Sigmoid colon (tissue), 7 donors: ENCODE measurements around the gene TBC1D22A. TPM values are rescaled to one million over a fixed set of nuclear protein-coding genes. Genes with fewer than 3 reads are reported as not detected.

ENCODE experiments used
- DNase-seq: peaks from one replicate; pipeline ENCODE4 v3.0.0-alpha.2; 2019
- H3K27ac ChIP-seq, 4 donors: fragments of 200-600 bp; sonication (generic); one replicate each; pipeline ENCODE4 v1.5.1; 2016 to 2019; ENCODE audit warnings: mild to moderate bottlenecking in 1 of 4
- H3K27me3 ChIP-seq, 3 donors: fragments of 200-600 bp; sonication (generic); one replicate each; pipeline ENCODE4 v1.5.1; 2019; ENCODE audit warnings: mild to moderate bottlenecking in 1 of 3
- H3K36me3 ChIP-seq, 4 donors: fragments of 200-600 bp; sonication (generic); one replicate each; pipeline ENCODE4 v1.5.1; 2016 to 2019
- H3K4me1 ChIP-seq, 4 donors: fragments of 200-600 bp; sonication (generic); one replicate each; pipeline ENCODE4 v1.5.1; 2017 to 2019
- H3K4me3 ChIP-seq, 4 donors: fragments of 200-600 bp; sonication (generic); one replicate each; pipeline ENCODE4 v1.5.1; 2017 to 2019; ENCODE audit warnings: mild to moderate bottlenecking in 2 of 4, moderate library complexity in 1 of 4
- H3K9me3 ChIP-seq, 4 donors: fragments of 200-600 bp in 3 of 4; sonication (generic) in 3 of 4; one replicate each; pipeline versions ENCODE4 v1.5.1 to v1.6.1; 2013 to 2019
- EP300 ChIP-seq, 4 donors: sonication (generic); formaldehyde crosslinking; IDR thresholded peaks; one replicate each; pipeline ENCODE4 v1.6.1; 2017; ENCODE audit warnings: antibody characterized with exemption in 4 of 4
- POLR2A ChIP-seq, 2 donors: fragments of 450-650 bp; IDR thresholded peaks; one replicate each; pipeline ENCODE4 v1.6.1; 2016; ENCODE audit warnings: antibody characterized with exemption in 2 of 2, mild to moderate bottlenecking in 2 of 2, moderate library complexity in 2 of 2
- POLR2AphosphoS5 ChIP-seq, 4 donors: sonication (generic); formaldehyde crosslinking; IDR thresholded peaks; one replicate each; pipeline ENCODE4 v1.6.1; 2017; ENCODE audit warnings: antibody characterized with exemption in 4 of 4
- WGBS, 2 donors: extraction: QIAGEN DNeasy Blood & Tissue Kit; methylation state at CpG; one replicate each; pipeline ENCODE4 v1.1.7; 2013; 5-methylcytosine and 5-hydroxymethylcytosine counted together
- intact Hi-C: fragments of 100-400 bp; cut with DNase I; formaldehyde crosslinking; loops from one replicate; pipeline ENCODE4 v1.15.1; 2023
- polyA plus RNA-seq, 3 donors: library from polyadenylated mRNA; stranded (reverse); fragments of 200-250 nt; gene quantifications; one replicate each; pipeline ENCODE4 v1.2.3, GENCODE V29; 2013
- total RNA-seq, 4 donors: library from RNA; depleted of rRNA; stranded (reverse); fragments of >200 nt; gene quantifications; one replicate each; pipeline ENCODE4 v1.1.0, GENCODE V29; 2016
- TF ChIP-seq, protein P1 (sequence below), 4 experiments: fragments of 450-650 bp in 3 of 4; fragments of 200-600 bp in 1 of 4; IDR thresholded peaks; one replicate each; pipeline ENCODE4 v1.5.1; 2016 to 2019; ENCODE audit warnings: antibody characterized with exemption in 4 of 4, mild to moderate bottlenecking in 3 of 4, moderate library complexity in 2 of 4
- donor health status: healthy with polysubstance abuse.
- donor health status: Bipolar disorder and iron deficiency.
- donor health status: healthy.

TBC1D22A gene
- total and polyA plus RNA-seq, 7 donors, result 13.6 to 34.6 (median 14.3) TPM

DNA sequence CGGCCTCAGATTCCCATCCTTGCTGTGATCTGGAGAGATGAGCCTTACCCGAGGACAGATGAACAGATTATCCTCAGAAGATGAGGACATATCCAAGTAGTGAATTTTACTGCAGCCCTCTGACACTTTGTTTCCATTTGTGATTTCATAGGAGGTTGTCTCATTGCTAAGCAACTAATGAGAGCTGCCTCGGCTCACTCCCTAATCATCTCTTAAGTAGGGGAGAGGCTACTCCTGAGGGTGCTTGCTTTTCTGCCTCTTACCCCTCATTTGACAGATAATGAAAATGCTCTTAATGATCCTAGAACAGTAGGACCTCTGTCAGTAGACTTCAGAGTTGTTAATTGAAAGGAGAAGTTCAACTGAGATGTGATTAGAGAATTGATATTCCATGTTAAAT lies 150.9 kb downstream of the TBC1D22A start:
- H3K4me1 ChIP-seq, result no peaks in the 10 kb centered on the region
- H3K36me3 ChIP-seq, result peaks cover 0 to 22% (median 1%) of the 10 kb centered on the region in 4 donors
- intact Hi-C loops, result no loop called here
- TF ChIP-seq POLR2AphosphoS5 (IDR thresholded peaks at IDR 0.05) (no peak), POLR2A (IDR thresholded peaks at IDR 0.05) (no peak), EP300 (IDR thresholded peaks at IDR 0.05) (no peak)
- TF ChIP-seq, protein P1, sequence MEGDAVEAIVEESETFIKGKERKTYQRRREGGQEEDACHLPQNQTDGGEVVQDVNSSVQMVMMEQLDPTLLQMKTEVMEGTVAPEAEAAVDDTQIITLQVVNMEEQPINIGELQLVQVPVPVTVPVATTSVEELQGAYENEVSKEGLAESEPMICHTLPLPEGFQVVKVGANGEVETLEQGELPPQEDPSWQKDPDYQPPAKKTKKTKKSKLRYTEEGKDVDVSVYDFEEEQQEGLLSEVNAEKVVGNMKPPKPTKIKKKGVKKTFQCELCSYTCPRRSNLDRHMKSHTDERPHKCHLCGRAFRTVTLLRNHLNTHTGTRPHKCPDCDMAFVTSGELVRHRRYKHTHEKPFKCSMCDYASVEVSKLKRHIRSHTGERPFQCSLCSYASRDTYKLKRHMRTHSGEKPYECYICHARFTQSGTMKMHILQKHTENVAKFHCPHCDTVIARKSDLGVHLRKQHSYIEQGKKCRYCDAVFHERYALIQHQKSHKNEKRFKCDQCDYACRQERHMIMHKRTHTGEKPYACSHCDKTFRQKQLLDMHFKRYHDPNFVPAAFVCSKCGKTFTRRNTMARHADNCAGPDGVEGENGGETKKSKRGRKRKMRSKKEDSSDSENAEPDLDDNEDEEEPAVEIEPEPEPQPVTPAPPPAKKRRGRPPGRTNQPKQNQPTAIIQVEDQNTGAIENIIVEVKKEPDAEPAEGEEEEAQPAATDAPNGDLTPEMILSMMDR (IDR thresholded peaks at IDR 0.05), result no peak
- whole genome bisulfite sequencing, 2 donors, result 80 to 81% methylated on average over 3 of the region's 3 CpGs
- H3K4me3 ChIP-seq, result no peak overlapping the region
- no peaks in the 10 kb centered on the region for H3K9me3 ChIP-seq
- no peak overlapping the region for H3K27ac ChIP-seq
- H3K27me3 ChIP-seq, result no peaks in the 10 kb centered on the region
- no peak for DNase-seq

DNA sequence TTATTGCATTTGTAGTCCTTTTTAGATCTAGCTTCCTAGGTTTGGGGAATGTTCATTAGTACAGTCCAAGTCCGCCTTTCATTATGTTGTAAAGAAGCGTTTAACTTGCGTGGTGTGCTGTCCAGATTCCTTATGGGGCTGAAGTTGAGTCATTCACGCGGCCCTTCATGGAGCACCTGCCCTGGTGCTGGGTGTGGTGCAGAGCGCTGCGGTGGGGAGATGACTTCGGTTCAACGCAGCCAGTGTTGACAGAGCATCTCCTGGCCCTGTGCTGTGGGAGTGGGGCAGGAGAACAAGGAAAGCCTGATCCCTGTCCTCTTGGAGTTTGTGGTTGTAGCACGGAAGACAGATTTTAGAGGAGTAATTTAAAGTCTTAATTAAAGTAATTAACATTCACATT lies 152.0 kb downstream of the TBC1D22A start:
- no peaks in the 10 kb centered on the region for H3K27me3 ChIP-seq
- no peaks in the 10 kb centered on the region for H3K9me3 ChIP-seq
- no peak for DNase-seq
- H3K4me1 ChIP-seq, result no peaks in the 10 kb centered on the region
- no peak overlapping the region for H3K27ac ChIP-seq
- H3K36me3 ChIP-seq, result peaks cover 0 to 28% (median 2%) of the 10 kb centered on the region in 4 donors
- H3K4me3 ChIP-seq, result no peak overlapping the region
- TF ChIP-seq, protein P1 (IDR thresholded peaks at IDR 0.05), result no peak
- TF ChIP-seq POLR2AphosphoS5 (IDR thresholded peaks at IDR 0.05), result no peak
- no peak for TF ChIP-seq POLR2A (IDR thresholded peaks at IDR 0.05)
- TF ChIP-seq EP300 (IDR thresholded peaks at IDR 0.05), result no peak
- WGBS, 2 donors, result 73 to 83% methylated on average over 10 of the region's 10 CpGs
- intact Hi-C loops, result no loop called here

DNA sequence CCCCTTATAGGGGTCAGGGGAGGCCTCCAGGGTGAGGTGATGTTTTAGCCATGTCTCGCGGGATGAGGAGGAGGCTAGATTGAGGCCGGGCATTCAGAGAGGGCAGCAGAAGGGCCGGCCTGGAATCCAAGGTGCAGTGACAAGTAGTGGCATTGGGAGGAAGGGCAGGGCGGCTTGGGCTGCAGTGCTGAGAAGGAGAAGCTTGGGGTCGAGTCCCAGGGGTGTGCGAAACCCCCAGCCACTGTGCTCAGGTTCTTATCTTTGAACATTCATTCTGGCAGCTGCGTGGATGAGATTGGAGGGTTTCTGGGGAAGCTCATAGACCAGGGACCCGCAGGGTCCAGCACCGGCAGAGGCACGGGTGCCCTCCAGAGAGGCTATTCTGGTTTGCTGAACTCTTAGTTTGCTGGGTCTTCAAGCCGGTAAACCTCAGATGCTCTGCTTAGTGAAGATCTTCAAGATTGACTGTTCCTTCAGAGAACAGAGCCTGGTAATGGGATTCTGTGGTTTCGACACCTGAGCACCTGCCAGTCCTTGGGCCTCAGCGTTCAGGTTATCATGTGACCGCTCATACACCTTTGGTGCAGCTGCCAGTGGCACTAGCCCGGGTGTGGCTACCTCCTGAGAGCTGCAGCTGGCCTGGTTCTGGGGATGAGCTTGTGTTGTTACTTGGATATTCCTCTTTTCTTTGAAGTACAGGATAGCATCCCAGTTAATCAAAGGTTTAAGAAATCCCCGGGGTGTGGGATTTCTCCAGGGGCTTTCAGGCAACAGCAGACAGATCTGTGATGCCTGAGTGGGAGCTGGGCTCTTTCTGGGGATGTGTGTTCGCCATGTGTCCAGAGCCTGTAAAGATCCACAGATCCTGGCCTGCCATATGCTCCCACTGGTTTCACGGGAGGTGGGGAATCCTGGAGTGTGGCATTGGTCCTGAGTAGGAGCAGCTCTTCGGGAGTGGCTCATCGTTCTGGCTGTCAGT lies 152.8 kb downstream of the TBC1D22A start:
- no peaks in the 10 kb centered on the region for H3K4me1 ChIP-seq
- no peaks in the 10 kb centered on the region for H3K27me3 ChIP-seq
- no peak overlapping the region for H3K27ac ChIP-seq
- H3K36me3 ChIP-seq, result peaks cover 0 to 28% (median 2%) of the 10 kb centered on the region in 4 donors
- H3K9me3 ChIP-seq, result no peaks in the 10 kb centered on the region
- intact Hi-C loops, result loop anchor here (5.0 kb wide), 1 partner anchor 57 kb away; no protein-coding TSS in a partner anchor
- WGBS, 2 donors, result 87 to 92% methylated on average over 21 of the region's 21 CpGs
- H3K4me3 ChIP-seq, result no peak overlapping the region
- no peak for TF ChIP-seq POLR2AphosphoS5 (IDR thresholded peaks at IDR 0.05)
- TF ChIP-seq, protein P1 (IDR thresholded peaks at IDR 0.05), result no peak
- TF ChIP-seq EP300 (IDR thresholded peaks at IDR 0.05), result no peak
- TF ChIP-seq POLR2A (IDR thresholded peaks at IDR 0.05), result no peak
- no peak for DNase-seq

DNA sequence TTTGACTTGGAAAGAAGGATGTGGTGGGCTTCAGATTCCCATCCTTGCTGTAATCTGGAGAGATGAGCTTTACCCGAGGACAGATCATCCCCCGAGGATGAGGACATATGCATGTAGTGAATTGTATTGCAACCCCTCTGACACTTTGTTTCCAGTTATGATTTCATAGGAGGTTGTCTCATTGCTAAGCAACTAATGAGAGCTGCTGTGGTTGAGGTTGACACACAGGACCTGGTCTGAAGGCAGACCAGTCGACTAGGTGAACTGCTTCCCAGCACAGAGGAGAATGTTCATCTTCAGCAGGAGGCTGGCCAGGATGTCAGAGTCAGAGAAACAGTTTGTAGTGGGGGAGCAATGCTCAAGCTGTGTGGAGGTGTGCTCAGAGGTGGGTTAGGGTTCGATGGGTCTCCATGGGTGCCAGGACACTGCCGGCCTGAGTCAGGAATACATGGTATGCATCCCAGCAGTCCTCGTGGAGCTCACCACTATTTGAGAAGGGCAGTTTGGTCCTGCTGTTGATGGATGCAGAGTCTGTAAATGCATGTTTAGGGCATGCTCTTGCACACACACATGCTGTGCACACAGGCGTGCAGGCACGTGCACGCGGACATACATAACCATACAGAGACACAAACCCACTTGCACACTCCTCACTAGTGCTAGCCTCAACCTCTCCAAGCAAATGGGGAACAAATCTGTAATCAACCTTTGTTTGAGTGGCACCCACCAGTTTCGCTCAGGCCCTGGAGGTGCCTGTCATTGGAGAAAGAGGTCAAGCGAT lies 153.7 kb downstream of the TBC1D22A start:
- intact Hi-C loops, result loop anchor here (5.0 kb wide), 1 partner anchor 56 kb away; no protein-coding TSS in a partner anchor
- 93 to 96% methylated on average over 12 of the region's 12 CpGs for WGBS, 2 donors
- no peak for DNase-seq

More for the DNA sequence above, 153.7 kb downstream of the TBC1D22A start:
- H3K4me3 ChIP-seq, result no peak overlapping the region
- TF ChIP-seq POLR2A (IDR thresholded peaks at IDR 0.05) (no peak), POLR2AphosphoS5 (IDR thresholded peaks at IDR 0.05) (no peak), EP300 (IDR thresholded peaks at IDR 0.05) (no peak)
- TF ChIP-seq, protein P1 (IDR thresholded peaks at IDR 0.05), result no peak
- H3K4me1 ChIP-seq, result no peaks in the 10 kb centered on the region
- H3K27ac ChIP-seq, result no peak overlapping the region
- H3K27me3 ChIP-seq, result no peaks in the 10 kb centered on the region
- peaks cover 0 to 28% (median 2%) of the 10 kb centered on the region in 4 donors for H3K36me3 ChIP-seq
- no peaks in the 10 kb centered on the region for H3K9me3 ChIP-seq
